ENCODE data around the gene LARP1B.
A peak's percentile ranks its signal among the peaks of the same experiment; 100 is the strongest.
"Not testable (repeated sequence)": the region's sequence is repeated elsewhere in the genome, so short reads cannot be mapped to it uniquely, and the experiment has no call there.

LARP1B gene

GRCh38 chr4:128228845-128229795, 168.0 kb downstream of the LARP1B start:
- peak; percentile 96 for FAIRE-seq

DNA sequence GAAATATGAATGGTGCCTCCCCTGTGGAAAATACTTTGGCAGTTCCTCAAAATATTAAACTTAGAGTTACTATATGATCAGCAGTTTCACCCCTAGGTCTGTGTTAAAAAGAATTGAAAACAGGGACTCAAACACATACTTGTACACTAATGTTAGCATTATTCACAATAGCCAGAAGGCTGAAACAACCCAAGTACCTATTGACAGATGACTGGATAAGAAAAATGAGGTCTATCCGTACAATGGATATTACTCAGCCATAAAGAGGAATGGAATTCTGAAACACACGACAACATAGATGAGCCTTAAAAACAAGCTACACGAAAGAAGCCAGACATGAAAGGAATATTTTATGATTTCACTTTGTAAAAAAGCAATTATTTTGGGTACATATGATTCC, 171.6 kb downstream of the LARP1B start:
- FAIRE-seq: no peak

GRCh38 chr4:128234836-128235235, 173.7 kb downstream of the LARP1B start:
- no peak for FAIRE-seq

DNA sequence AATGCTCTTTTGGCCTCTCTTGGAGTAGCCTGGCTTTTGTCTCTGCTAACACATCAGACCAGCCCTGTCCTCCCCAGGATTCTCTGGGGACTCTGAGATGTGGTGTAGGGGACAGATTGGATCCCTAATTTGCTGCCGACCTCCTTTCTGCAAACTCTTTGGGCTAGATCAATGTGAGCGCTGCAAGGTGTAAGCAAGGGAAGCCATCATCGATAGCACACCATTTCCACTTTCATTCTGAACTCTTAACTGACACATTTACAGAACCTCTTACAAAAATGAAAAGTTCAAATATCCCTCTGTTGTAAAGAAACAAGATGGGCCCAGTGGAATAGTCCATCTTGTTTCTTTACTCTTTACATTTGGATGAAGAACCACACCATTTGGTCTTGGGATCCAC, 179.9 kb downstream of the LARP1B start:
- FAIRE-seq: no peak

DNA sequence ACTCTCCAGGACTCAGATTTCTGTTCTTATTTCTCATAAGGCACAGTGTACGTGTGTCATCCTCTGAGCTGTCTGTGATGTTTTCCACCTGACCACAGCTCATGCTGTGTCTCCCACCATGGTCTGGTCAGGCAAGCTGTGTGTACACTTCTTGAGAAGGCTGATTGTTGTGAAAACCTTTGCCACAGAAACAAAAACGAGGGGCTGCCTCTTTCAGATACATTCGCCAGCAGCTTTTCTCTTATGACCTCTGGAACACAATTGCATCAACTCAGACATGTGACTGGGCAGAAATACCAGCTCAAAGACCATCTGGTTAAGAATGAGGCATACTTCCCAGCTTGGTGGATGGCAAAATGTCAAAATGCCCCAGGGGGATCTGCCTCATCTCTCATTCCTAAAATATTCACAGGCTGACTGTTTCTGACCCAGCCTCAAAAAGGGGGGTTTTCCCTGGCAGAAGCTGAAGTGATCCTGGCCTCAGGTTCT, 180.4 kb downstream of the LARP1B start:
- FAIRE-seq: no peak

GRCh38 chr4:128241981-128242380, 180.9 kb downstream of the LARP1B start:
- no peak for FAIRE-seq

- FAIRE-seq: no peak
Observed at GRCh38 chr4:128242601-128243000, 181.5 kb downstream of the LARP1B start.

- no peak for FAIRE-seq
Observed at GRCh38 chr4:128244379-128244778, 183.3 kb downstream of the LARP1B start.

GRCh38 chr4:128245391-128245790, 184.3 kb downstream of the LARP1B start:
- not testable (repeated sequence) for FAIRE-seq

- FAIRE-seq: no peak
Observed at GRCh38 chr4:128247906-128248305, 186.8 kb downstream of the LARP1B start.

DNA sequence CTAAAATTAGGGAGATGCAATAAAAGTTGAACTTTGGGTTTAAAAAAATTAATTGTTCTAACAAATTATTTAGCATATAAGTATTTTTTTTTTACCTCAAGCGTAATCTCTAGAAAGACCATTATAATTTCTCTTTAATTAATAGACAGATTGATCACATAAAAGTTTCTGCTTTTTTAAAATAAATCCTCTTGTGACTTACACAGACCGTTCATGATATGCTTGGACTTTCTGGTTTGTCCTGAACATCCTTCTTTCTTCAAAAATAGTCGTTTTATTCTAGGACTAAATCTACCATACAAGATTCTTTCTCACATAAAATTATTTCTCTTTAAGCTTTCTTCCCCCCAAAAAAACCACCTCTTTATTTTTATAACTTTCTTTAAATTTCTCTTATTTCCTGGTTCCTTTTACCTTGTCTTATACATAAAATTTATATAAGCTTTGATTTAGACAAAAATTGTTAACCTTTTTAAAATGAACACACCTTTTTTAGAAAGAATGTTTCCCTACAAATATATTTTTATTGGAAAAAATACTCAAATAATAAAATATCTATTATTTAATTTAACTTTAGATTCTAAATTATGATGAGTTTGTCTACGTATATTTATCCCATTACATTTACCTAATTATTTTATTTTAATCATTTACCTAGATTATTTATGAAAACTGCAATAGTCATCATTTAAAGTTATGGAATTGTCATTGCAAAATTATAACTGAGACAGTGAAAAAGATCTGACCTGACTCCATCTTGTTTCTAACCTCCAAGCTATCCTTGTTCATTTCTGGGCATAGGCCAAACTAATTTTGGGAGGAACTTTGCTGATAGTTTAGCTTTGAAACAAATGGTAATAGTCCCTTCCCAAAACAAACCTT, 188.9 kb downstream of the LARP1B start:
- FAIRE-seq: no peak

GRCh38 chr4:128255906-128256305, 194.8 kb downstream of the LARP1B start:
- no peak for FAIRE-seq

DNA sequence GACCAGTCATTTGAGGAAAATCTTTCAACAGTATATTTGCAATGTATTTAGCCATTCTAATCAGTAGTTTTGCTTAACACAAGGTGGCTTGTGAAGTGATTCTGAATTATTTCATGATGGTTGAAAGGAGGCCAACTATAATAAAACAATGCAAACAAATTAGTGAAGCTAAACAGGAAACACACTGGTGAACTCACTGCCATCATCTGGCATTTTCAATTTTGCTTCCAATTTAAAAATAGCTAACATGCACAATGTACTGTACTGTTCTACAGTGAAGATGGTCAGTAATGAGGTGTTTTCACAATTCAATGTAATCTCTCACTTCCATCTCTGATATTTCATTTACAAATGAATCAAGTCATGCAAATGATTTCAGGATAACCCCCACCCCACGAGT, 195.4 kb downstream of the LARP1B start:
- peak; percentile 95 for FAIRE-seq

DNA sequence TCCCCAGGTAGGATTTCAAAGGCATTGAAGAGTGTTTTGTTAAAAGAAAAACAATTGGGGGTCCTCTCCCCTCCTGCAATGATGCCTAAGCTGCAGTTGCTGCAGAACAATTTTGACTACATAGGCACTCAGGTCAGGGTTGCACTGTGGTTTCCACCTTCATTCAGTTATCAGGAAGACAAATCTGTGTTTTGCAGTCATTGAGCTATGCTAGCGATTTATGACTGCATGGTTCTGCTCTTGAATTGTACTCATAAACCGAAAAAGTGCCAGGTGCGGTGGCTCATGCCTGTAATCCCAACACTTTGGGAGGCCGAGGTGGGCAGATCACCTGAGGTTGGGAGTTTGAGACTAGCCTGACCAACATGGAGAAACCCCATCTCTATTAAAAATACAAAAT, 197.1 kb downstream of the LARP1B start:
- FAIRE-seq: not testable (repeated sequence)

DNA sequence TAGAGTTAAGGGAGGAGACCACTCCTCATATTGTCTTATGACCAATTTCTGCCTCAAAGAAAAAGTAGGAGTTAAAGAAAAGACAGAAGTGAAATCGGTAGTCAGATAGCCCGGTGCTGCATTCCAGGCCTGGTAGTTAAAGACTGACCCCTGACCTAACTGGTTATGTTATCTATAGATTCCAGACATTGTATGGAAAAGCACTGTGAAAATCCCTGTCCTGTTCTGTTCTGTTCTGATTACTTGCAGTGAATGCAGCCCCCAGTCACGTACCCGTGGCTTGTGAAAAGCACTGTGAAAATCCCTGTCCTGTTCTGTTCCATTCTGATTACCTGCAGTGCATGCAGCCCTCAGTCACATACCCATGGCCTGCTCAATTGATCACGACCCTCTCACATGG, 198.8 kb downstream of the LARP1B start:
- FAIRE-seq: not testable (repeated sequence)

Data from islet of Langerhans (tissue), 1 donor.